HG03439 (cell line): ENCODE data around the gene MKRN2.
"Not testable (repeated sequence)": the region's sequence is repeated elsewhere in the genome, so short reads cannot be mapped to it uniquely, and the experiment has no call there.

Experiments used
- ATAC-seq: cut with Tn5 transposase; IDR thresholded peaks from one replicate; pipeline ENCODE4 v1.9.1; 2021; ENCODE audit warnings: mild to moderate bottlenecking, moderate library complexity; ENCODE audit not compliant: unreplicated experiment

Gene MKRN2

GRCh38 chr3:12556690-12557472, at the start of gene MKRN2:
TSS of gene MKRN2 (plus strand) at chr3:12557087. CDS start at chr3:12557151, 64 bp downstream.
- ATAC-seq = peak; percentile 78

GRCh38 chr3:12507591-12508281, 49.2 kb upstream of the MKRN2 start:
- no peak for ATAC-seq

GRCh38 chr3:12508291-12508700, 48.6 kb upstream of the MKRN2 start:
- no peak for ATAC-seq

- no peak for ATAC-seq
These were observed 47.4 kb upstream of the MKRN2 start for GRCh38 chr3:12509466-12509865.

- ATAC-seq = no peak
These were observed 44.3 kb upstream of the MKRN2 start for GRCh38 chr3:12512534-12513118.

GRCh38 chr3:12513694-12514446, 43.0 kb upstream of the MKRN2 start:
- ATAC-seq = no peak

GRCh38 chr3:12515631-12516030, 41.3 kb upstream of the MKRN2 start:
- ATAC-seq = no peak

GRCh38 chr3:12516873-12517272, 40.0 kb upstream of the MKRN2 start:
- ATAC-seq = no peak

- ATAC-seq = no peak
These were observed 38.4 kb upstream of the MKRN2 start for GRCh38 chr3:12518261-12519028.

- no peak for ATAC-seq
These were observed 35.9 kb upstream of the MKRN2 start for GRCh38 chr3:12521010-12521409.

- ATAC-seq = no peak
These were observed 34.2 kb upstream of the MKRN2 start for GRCh38 chr3:12522721-12523120.

GRCh38 chr3:12527757-12528143, 29.1 kb upstream of the MKRN2 start:
- ATAC-seq = no peak

- ATAC-seq = no peak
These were observed 24.7 kb upstream of the MKRN2 start for GRCh38 chr3:12532182-12532581.

GRCh38 chr3:12536423-12536822, 20.5 kb upstream of the MKRN2 start:
- ATAC-seq = no peak

- ATAC-seq = no peak
These were observed 15.3 kb upstream of the MKRN2 start for GRCh38 chr3:12541625-12542024.

GRCh38 chr3:12543497-12543896, 13.4 kb upstream of the MKRN2 start:
- ATAC-seq = not testable (repeated sequence)

GRCh38 chr3:12544652-12545472, 12.0 kb upstream of the MKRN2 start:
- ATAC-seq = no peak

GRCh38 chr3:12545473-12545791, 11.5 kb upstream of the MKRN2 start, which contains the start of gene MKRN2OS:
TSS of gene MKRN2OS (minus strand) at chr3:12545499. CDS start at chr3:12545464, 35 bp downstream.
- no peak for ATAC-seq

- no peak for ATAC-seq
These were observed 6.7 kb upstream of the MKRN2 start for GRCh38 chr3:12549971-12550760.
